H1 (cell line): ENCODE measurements around the gene CFAP53. TPM values are rescaled to one million over a fixed set of nuclear protein-coding genes. Genes with fewer than 3 reads are reported as not detected.

Experiments used
- BACH1 ChIP-seq: IDR thresholded peaks from 2 replicates; pipeline ENCODE4 v1.6.1; 2012; ENCODE audit warnings: low read length, improper control_type of control experiment
- CREB1 ChIP-seq: IDR thresholded peaks from 2 replicates; pipeline ENCODE4 v1.6.1; 2012; ENCODE audit warnings: inconsistent platforms
- HDAC2 ChIP-seq, 2 experiments: fragments of 300-600 bp in 1 of 2; sonication (generic) in 1 of 2; IDR thresholded peaks; 2 replicates each; pipeline ENCODE4 v1.6.1; 2011 to 2012; ENCODE audit warnings: low read depth in 2 of 2, low read length in 2 of 2, mild to moderate bottlenecking in 2 of 2, moderate library complexity in 2 of 2, borderline replicate concordance in 1 of 2, inconsistent platforms in 1 of 2
- POLR2AphosphoS5 ChIP-seq: IDR thresholded peaks from 2 replicates; pipeline ENCODE4 v1.6.1; 2011; ENCODE audit warnings: low read depth, low read length
- polyA plus RNA-seq, 7 experiments: library from polyadenylated mRNA; depleted of rRNA in 3 of 7; stranded (reverse) in 5 of 7; unstranded in 2 of 7; fragments of >200 nt in 5 of 7; fragments of 200-250 nt in 2 of 7; gene quantifications; 1 replicate in 5 of 7; 2 replicates in 1 of 7; 4 replicates in 1 of 7; pipeline versions ENCODE4 v1.2.1 to v1.2.3, GENCODE V29; 2011 to 2013; ENCODE audit warnings: missing spikeins in 2 of 7, mixed read lengths in 2 of 7
- total RNA-seq: library from RNA; stranded (reverse); fragmentation: NEBNext Ultra II Directional; extraction: Animal tissue kit (Norgen Biotek cat#: 25700); gene quantifications from 2 replicates; pipeline ENCODE4 v1.2.1, GENCODE V29; 2021
- TF ChIP-seq, protein P1 (sequence below): IDR thresholded peaks from 2 replicates; pipeline ENCODE4 v1.6.1; 2012; ENCODE audit warnings: low read length, inconsistent platforms
- TF ChIP-seq, protein P2 (sequence below): fragments of 300-600 bp; sonication (generic); IDR thresholded peaks from 2 replicates; pipeline ENCODE4 v1.7.1; 2012; ENCODE audit warnings: low read length, moderate library complexity, mild to moderate bottlenecking, inconsistent platforms; ENCODE audit not compliant: insufficient replicate concordance
- TF ChIP-seq, protein P3 (sequence below), 3 experiments: IDR thresholded peaks; 1 replicate in 2 of 3; 2 replicates in 1 of 3; pipeline versions ENCODE4 v1.5.1 to v1.6.1; 2011; ENCODE audit warnings: low read length in 3 of 3, mild to moderate bottlenecking in 3 of 3, inconsistent platforms in 2 of 3, low read depth in 1 of 3, moderate library complexity in 1 of 3; ENCODE audit not compliant: insufficient read depth in 1 of 3; ENCODE audit errors: control extremely low read depth in 1 of 3

Gene CFAP53
- total and polyA plus RNA-seq, 2 of the 8 experiments (the other 6 are each of a cell fraction or from before 2014, with no cell fraction given) = 0.08 to 0.30 TPM

DNA sequence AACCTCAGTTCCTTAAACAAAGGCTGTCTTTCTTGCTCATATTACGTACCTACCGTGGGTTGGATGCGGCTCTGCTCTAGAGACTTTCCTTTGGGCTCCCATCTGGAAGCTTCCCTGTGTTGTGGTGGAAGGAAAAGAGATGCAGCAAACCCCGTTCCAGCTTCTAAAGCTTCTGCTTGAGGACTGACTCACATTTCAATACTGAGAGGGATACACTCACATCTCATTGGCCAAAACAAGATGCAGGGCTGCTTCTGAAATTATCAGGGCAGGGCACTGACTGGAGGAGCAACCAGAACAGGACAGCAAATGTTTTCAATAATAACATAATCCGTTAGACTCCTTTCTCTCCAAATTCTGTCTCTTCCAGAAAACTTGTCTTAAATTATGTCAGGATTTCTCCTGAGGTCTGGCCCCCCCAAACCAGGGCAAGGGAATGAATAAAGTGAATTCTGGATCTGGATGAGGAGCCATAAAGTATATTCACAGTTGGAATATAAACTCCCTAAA is 66.9 kb downstream of the CFAP53 start (continued):
- TF ChIP-seq, protein P1, sequence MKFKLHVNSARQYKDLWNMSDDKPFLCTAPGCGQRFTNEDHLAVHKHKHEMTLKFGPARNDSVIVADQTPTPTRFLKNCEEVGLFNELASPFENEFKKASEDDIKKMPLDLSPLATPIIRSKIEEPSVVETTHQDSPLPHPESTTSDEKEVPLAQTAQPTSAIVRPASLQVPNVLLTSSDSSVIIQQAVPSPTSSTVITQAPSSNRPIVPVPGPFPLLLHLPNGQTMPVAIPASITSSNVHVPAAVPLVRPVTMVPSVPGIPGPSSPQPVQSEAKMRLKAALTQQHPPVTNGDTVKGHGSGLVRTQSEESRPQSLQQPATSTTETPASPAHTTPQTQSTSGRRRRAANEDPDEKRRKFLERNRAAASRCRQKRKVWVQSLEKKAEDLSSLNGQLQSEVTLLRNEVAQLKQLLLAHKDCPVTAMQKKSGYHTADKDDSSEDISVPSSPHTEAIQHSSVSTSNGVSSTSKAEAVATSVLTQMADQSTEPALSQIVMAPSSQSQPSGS = no peak
- TF ChIP-seq HDAC2 (IDR thresholded peaks at IDR 0.05; ENCODE audit: borderline replicate concordance in 1 of 2, low read depth in 2 of 2, low read length in 2 of 2) = no peak
- TF ChIP-seq, protein P2, sequence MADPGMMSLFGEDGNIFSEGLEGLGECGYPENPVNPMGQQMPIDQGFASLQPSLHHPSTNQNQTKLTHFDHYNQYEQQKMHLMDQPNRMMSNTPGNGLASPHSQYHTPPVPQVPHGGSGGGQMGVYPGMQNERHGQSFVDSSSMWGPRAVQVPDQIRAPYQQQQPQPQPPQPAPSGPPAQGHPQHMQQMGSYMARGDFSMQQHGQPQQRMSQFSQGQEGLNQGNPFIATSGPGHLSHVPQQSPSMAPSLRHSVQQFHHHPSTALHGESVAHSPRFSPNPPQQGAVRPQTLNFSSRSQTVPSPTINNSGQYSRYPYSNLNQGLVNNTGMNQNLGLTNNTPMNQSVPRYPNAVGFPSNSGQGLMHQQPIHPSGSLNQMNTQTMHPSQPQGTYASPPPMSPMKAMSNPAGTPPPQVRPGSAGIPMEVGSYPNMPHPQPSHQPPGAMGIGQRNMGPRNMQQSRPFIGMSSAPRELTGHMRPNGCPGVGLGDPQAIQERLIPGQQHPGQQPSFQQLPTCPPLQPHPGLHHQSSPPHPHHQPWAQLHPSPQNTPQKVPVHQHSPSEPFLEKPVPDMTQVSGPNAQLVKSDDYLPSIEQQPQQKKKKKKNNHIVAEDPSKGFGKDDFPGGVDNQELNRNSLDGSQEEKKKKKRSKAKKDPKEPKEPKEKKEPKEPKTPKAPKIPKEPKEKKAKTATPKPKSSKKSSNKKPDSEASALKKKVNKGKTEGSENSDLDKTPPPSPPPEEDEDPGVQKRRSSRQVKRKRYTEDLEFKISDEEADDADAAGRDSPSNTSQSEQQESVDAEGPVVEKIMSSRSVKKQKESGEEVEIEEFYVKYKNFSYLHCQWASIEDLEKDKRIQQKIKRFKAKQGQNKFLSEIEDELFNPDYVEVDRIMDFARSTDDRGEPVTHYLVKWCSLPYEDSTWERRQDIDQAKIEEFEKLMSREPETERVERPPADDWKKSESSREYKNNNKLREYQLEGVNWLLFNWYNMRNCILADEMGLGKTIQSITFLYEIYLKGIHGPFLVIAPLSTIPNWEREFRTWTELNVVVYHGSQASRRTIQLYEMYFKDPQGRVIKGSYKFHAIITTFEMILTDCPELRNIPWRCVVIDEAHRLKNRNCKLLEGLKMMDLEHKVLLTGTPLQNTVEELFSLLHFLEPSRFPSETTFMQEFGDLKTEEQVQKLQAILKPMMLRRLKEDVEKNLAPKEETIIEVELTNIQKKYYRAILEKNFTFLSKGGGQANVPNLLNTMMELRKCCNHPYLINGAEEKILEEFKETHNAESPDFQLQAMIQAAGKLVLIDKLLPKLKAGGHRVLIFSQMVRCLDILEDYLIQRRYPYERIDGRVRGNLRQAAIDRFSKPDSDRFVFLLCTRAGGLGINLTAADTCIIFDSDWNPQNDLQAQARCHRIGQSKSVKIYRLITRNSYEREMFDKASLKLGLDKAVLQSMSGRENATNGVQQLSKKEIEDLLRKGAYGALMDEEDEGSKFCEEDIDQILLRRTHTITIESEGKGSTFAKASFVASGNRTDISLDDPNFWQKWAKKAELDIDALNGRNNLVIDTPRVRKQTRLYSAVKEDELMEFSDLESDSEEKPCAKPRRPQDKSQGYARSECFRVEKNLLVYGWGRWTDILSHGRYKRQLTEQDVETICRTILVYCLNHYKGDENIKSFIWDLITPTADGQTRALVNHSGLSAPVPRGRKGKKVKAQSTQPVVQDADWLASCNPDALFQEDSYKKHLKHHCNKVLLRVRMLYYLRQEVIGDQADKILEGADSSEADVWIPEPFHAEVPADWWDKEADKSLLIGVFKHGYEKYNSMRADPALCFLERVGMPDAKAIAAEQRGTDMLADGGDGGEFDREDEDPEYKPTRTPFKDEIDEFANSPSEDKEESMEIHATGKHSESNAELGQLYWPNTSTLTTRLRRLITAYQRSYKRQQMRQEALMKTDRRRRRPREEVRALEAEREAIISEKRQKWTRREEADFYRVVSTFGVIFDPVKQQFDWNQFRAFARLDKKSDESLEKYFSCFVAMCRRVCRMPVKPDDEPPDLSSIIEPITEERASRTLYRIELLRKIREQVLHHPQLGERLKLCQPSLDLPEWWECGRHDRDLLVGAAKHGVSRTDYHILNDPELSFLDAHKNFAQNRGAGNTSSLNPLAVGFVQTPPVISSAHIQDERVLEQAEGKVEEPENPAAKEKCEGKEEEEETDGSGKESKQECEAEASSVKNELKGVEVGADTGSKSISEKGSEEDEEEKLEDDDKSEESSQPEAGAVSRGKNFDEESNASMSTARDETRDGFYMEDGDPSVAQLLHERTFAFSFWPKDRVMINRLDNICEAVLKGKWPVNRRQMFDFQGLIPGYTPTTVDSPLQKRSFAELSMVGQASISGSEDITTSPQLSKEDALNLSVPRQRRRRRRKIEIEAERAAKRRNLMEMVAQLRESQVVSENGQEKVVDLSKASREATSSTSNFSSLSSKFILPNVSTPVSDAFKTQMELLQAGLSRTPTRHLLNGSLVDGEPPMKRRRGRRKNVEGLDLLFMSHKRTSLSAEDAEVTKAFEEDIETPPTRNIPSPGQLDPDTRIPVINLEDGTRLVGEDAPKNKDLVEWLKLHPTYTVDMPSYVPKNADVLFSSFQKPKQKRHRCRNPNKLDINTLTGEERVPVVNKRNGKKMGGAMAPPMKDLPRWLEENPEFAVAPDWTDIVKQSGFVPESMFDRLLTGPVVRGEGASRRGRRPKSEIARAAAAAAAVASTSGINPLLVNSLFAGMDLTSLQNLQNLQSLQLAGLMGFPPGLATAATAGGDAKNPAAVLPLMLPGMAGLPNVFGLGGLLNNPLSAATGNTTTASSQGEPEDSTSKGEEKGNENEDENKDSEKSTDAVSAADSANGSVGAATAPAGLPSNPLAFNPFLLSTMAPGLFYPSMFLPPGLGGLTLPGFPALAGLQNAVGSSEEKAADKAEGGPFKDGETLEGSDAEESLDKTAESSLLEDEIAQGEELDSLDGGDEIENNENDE = no peak
- TF ChIP-seq POLR2AphosphoS5 = no peak
- TF ChIP-seq CREB1 = no peak
- TF ChIP-seq, protein P3, sequence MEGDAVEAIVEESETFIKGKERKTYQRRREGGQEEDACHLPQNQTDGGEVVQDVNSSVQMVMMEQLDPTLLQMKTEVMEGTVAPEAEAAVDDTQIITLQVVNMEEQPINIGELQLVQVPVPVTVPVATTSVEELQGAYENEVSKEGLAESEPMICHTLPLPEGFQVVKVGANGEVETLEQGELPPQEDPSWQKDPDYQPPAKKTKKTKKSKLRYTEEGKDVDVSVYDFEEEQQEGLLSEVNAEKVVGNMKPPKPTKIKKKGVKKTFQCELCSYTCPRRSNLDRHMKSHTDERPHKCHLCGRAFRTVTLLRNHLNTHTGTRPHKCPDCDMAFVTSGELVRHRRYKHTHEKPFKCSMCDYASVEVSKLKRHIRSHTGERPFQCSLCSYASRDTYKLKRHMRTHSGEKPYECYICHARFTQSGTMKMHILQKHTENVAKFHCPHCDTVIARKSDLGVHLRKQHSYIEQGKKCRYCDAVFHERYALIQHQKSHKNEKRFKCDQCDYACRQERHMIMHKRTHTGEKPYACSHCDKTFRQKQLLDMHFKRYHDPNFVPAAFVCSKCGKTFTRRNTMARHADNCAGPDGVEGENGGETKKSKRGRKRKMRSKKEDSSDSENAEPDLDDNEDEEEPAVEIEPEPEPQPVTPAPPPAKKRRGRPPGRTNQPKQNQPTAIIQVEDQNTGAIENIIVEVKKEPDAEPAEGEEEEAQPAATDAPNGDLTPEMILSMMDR (IDR thresholded peaks at IDR 0.05; ENCODE audit: control extremely low read depth in 1 of 3, insufficient read depth in 1 of 3, low read depth in 1 of 3, low read length in 3 of 3) = no peak
- TF ChIP-seq BACH1 = no peak
